ENCODE data around the gene PPP1R36.
"Not testable (repeated sequence)": the region's sequence is repeated elsewhere in the genome, so short reads cannot be mapped to it uniquely, and the experiment has no call there.

- TF ChIP-seq, protein P1, sequence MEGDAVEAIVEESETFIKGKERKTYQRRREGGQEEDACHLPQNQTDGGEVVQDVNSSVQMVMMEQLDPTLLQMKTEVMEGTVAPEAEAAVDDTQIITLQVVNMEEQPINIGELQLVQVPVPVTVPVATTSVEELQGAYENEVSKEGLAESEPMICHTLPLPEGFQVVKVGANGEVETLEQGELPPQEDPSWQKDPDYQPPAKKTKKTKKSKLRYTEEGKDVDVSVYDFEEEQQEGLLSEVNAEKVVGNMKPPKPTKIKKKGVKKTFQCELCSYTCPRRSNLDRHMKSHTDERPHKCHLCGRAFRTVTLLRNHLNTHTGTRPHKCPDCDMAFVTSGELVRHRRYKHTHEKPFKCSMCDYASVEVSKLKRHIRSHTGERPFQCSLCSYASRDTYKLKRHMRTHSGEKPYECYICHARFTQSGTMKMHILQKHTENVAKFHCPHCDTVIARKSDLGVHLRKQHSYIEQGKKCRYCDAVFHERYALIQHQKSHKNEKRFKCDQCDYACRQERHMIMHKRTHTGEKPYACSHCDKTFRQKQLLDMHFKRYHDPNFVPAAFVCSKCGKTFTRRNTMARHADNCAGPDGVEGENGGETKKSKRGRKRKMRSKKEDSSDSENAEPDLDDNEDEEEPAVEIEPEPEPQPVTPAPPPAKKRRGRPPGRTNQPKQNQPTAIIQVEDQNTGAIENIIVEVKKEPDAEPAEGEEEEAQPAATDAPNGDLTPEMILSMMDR (IDR thresholded peaks at IDR 0.05), result not testable (repeated sequence)
- TF ChIP-seq POLR2A (IDR thresholded peaks at IDR 0.05), result not testable (repeated sequence)
These were observed 81.5 kb downstream of the PPP1R36 start for GRCh38 chr14:64631222-64631621.

Measured in body of pancreas (tissue), 4 donors.